Measurements from ENCODE around the gene TOR2A. TPM values are rescaled to one million over a fixed set of nuclear protein-coding genes. Genes with fewer than 3 reads are reported as not detected.

Gene TOR2A
- total RNA-seq, 1 donor from 2014 or later: 5.5 TPM

DNA sequence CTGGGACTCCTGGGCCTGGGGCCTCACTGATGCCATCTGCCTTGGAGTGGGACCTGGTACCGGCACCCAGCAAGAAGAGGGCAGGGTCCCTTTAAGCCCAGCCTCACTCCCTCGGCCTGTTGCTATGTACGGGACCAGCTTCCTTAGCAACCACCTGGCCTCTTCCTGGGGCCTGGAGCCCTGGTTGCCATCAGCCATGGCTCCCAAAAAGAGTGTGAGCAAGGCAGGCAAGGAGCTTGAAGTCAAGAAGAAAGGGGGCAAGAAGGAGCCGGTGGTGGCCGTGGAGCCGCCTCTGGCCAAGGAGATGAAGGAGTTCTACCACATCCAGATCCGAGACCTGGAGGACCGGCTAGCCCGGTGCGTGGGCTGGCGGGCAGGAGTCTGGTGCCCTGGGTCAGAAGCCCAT, 28.3 kb downstream of the TOR2A start, which contains the start of gene CFAP157:
CFAP157 (plus strand) TSS at position 153 of the 406 bp plus-strand sequence; CDS start at position 197, 44 bp downstream.
- Histone ChIP-seq H3F3A (ENCODE audit: low read depth) (no peaks in the 10 kb centered on the region), H3K9ac (no peak within 1 kb of the TSS), H3K4me2 (no peak within 1 kb of the TSS), H3K4me3 (no peak within 1 kb of the TSS), H4K20me1 (ENCODE audit: low read depth) (no peaks in the 10 kb centered on the region), H3K27ac (no peak within 1 kb of the TSS), H2AFZ (replicated peaks) (peak within 1 kb of the TSS; percentile 76), H3K4me1 (peaks cover 16% of the 10 kb centered on the region), H3K79me2 (ENCODE audit: low read depth) (no peaks in the 10 kb centered on the region), H3K27me3 (no peaks in the 10 kb centered on the region), H3K9me3 (ENCODE audit: low read depth) (no peaks in the 10 kb centered on the region), H3K36me3 (no peaks in the 10 kb centered on the region)
- H3K4me3 Mint-ChIP-seq: peak within 1 kb of the TSS; percentile 77
- peaks cover 32% of the 10 kb centered on the region for H3K4me1 Mint-ChIP-seq
- H3K27ac Mint-ChIP-seq: peak within 1 kb of the TSS; percentile 63
- H3K27me3 Mint-ChIP-seq (ENCODE audit: insufficient read depth, low read depth): no peaks in the 10 kb centered on the region
- peak; percentile 37 for DNase-seq (ENCODE audit: low spot score)
- H3K9me3 Mint-ChIP-seq: peaks cover 3% of the 10 kb centered on the region
- TF ChIP-seq CTCF (IDR thresholded peaks at IDR 0.05) (no peak), EZH2phosphoT487 (IDR thresholded peaks at IDR 0.05) (no peak), EZH2 (IDR thresholded peaks at IDR 0.05) (no peak)
- H3K36me3 Mint-ChIP-seq: no peaks in the 10 kb centered on the region

DNA sequence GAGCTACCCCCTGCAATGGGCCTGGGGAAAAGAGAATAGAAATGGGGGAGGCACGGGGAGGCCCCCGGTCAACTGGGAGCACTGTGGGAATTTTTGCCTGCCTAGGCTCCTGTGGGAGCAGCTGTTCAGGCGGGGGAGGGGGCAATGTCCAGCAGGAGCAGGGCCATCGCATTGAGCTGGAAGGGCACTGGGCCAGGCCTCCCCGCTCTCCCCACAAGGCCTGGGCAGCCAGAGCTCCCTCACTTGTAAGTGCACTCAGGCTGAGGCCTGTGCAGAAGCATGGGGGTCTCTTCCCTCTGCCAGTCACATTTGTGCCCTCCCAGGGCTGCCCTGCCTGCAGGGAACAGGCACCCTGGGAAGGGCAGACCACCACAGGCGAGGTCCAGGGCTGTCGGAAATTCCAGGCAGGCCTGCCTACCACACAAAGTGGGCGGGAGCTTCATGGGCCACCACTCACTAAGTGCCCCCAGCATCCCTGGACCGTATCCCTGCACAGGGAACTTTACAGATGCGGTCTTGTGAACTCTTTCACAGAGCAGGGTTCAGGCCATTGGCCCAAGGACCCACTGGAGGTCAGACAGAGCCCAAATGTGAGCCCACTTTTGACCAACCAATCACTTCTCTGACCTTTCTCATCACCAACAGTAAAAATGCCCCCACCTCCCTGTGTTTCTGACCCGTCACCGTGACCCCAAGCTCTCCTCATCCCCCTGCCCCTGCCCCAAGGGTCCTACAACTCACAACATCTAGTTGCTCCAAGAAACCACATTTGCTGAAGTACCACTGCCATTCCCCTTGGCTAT, 29.3 kb downstream of the TOR2A start:
- H3F3A ChIP-seq (ENCODE audit: low read depth): no peaks in the 10 kb centered on the region
- H3K27me3 ChIP-seq: no peaks in the 10 kb centered on the region
- no peak overlapping the region for H3K4me3 Mint-ChIP-seq
- H3K36me3 ChIP-seq: no peaks in the 10 kb centered on the region
- H3K4me1 ChIP-seq: peaks cover 13% of the 10 kb centered on the region
- H3K4me2 ChIP-seq: peak overlapping the region; percentile 18
- H3K27ac Mint-ChIP-seq: peak overlapping the region; percentile 52
- peaks cover 24% of the 10 kb centered on the region for H3K4me1 Mint-ChIP-seq
- no peak for DNase-seq (ENCODE audit: low spot score)
- no peak overlapping the region for H3K4me3 ChIP-seq
- no peaks in the 10 kb centered on the region for H3K9me3 ChIP-seq (ENCODE audit: low read depth)
- peaks cover 3% of the 10 kb centered on the region for H3K9me3 Mint-ChIP-seq
- no peak for TF ChIP-seq EZH2phosphoT487 (IDR thresholded peaks at IDR 0.05)
- TF ChIP-seq CTCF (IDR thresholded peaks at IDR 0.05): no peak
- no peak for TF ChIP-seq EZH2 (IDR thresholded peaks at IDR 0.05)
- no peaks in the 10 kb centered on the region for H3K79me2 ChIP-seq (ENCODE audit: low read depth)
- peak overlapping the region; percentile 76 for H2AFZ ChIP-seq (replicated peaks)
- H3K27ac ChIP-seq: no peak overlapping the region
- H3K9ac ChIP-seq: no peak overlapping the region
- H3K36me3 Mint-ChIP-seq: no peaks in the 10 kb centered on the region
- no peaks in the 10 kb centered on the region for H3K27me3 Mint-ChIP-seq (ENCODE audit: insufficient read depth, low read depth)
- H4K20me1 ChIP-seq (ENCODE audit: low read depth): no peaks in the 10 kb centered on the region

GRCh38 chr9:127703289-127703946, 31.7 kb downstream of the TOR2A start:
- no peak overlapping the region for H3K4me3 Mint-ChIP-seq
- H3K4me1 ChIP-seq: peaks cover 13% of the 10 kb centered on the region
- no peaks in the 10 kb centered on the region for H4K20me1 ChIP-seq (ENCODE audit: low read depth)
- H3F3A ChIP-seq (ENCODE audit: low read depth): peaks cover 8% of the 10 kb centered on the region
- H3K27me3 ChIP-seq: no peaks in the 10 kb centered on the region
- no peak overlapping the region for H3K9ac ChIP-seq
- peaks cover 24% of the 10 kb centered on the region for H3K4me1 Mint-ChIP-seq
- TF ChIP-seq EZH2 (IDR thresholded peaks at IDR 0.05): no peak
- TF ChIP-seq EZH2phosphoT487 (IDR thresholded peaks at IDR 0.05): no peak
- TF ChIP-seq CTCF (IDR thresholded peaks at IDR 0.05): no peak
- H3K36me3 ChIP-seq: no peaks in the 10 kb centered on the region
- H3K27ac ChIP-seq: no peak overlapping the region
- no peaks in the 10 kb centered on the region for H3K9me3 ChIP-seq (ENCODE audit: low read depth)
- no peaks in the 10 kb centered on the region for H3K36me3 Mint-ChIP-seq
- H3K27me3 Mint-ChIP-seq (ENCODE audit: insufficient read depth, low read depth): peaks cover 5% of the 10 kb centered on the region
- no peaks in the 10 kb centered on the region for H3K9me3 Mint-ChIP-seq
- no peak overlapping the region for H2AFZ ChIP-seq (replicated peaks)
- no peak overlapping the region for H3K27ac Mint-ChIP-seq
- H3K4me3 ChIP-seq: no peak overlapping the region
- H3K4me2 ChIP-seq: no peak overlapping the region
- H3K79me2 ChIP-seq (ENCODE audit: low read depth): no peaks in the 10 kb centered on the region
- no peak for DNase-seq (ENCODE audit: low spot score)

Measured in neural progenitor cell (in vitro differentiated cells).